Gastrocnemius medialis (tissue), 4 donors: Measurements from ENCODE around the gene DCHS2. TPM values are rescaled to one million over a fixed set of nuclear protein-coding genes. Genes with fewer than 3 reads are reported as not detected.

ENCODE experiments used
- ATAC-seq, 2 donors: fragments of 150-250 bp; one replicate each; pipeline ENCODE4 v1.9.1; 2016
- DNase-seq, 2 donors: peaks; one replicate each; pipeline ENCODE4 v3.0.0-alpha.2; 2019
- H3K27ac ChIP-seq, 4 donors: fragments of 200-600 bp; sonication (generic); 1 replicate in 1 of 4; 2 replicates in 3 of 4; pipeline ENCODE4 v1.5.1; 2016 to 2018; ENCODE audit warnings: mild to moderate bottlenecking in 2 of 4, moderate library complexity in 1 of 4
- H3K27me3 ChIP-seq, 3 donors: fragments of 200-600 bp; sonication (generic) in 2 of 3; 1 replicate in 1 of 3; 2 replicates in 2 of 3; pipeline versions ENCODE4 v1.5.1 to v1.6.0; 2016 to 2019; ENCODE audit warnings: mild to moderate bottlenecking in 1 of 3, moderate library complexity in 1 of 3
- H3K36me3 ChIP-seq, 2 donors: fragments of 200-600 bp; sonication (generic) in 1 of 2; one replicate each; pipeline ENCODE4 v1.5.1; 2017 to 2018
- H3K4me1 ChIP-seq, 2 donors: fragments of 200-600 bp; sonication (generic) in 1 of 2; one replicate each; pipeline ENCODE4 v1.5.1; 2016 to 2017; ENCODE audit warnings: mild to moderate bottlenecking in 2 of 2
- H3K4me3 ChIP-seq, 4 donors: fragments of 200-600 bp; sonication (generic) in 3 of 4; 1 replicate in 1 of 4; 2 replicates in 3 of 4; pipeline ENCODE4 v1.5.1; 2016 to 2019; ENCODE audit warnings: mild to moderate bottlenecking in 2 of 4
- H3K9me3 ChIP-seq, 3 donors: fragments of 200-600 bp; sonication (generic) in 2 of 3; 1 replicate in 1 of 3; 2 replicates in 2 of 3; pipeline ENCODE4 v1.5.1; 2016 to 2019
- CTCF ChIP-seq, 5 experiments: fragments of 450-650 bp in 3 of 5; fragments of 200-600 bp in 2 of 5; sonication (generic) in 2 of 5; IDR thresholded peaks in 4 of 5; conservative IDR thresholded peaks in 1 of 5; 1 replicate in 4 of 5; 2 replicates in 1 of 5; pipeline ENCODE4 v1.5.1; 2016 to 2019; ENCODE audit warnings: antibody characterized with exemption in 5 of 5, mild to moderate bottlenecking in 3 of 5, moderate library complexity in 3 of 5
- POLR2A ChIP-seq, 2 donors: fragments of 450-650 bp; IDR thresholded peaks; one replicate each; pipeline ENCODE4 v1.6.1; 2017; ENCODE audit warnings: antibody characterized with exemption in 2 of 2, mild to moderate bottlenecking in 2 of 2, moderate library complexity in 2 of 2
- in situ Hi-C, 4 donors: fragments of 200-750 bp; cut with MboI; loops; one replicate each; pipeline versions ENCODE4 v1.15.0 to v1.8.0; 2017; ENCODE audit warnings: low sequenced_read_pairs in 4 of 4
- intact Hi-C: fragments of 100-400 bp; cut with DNase I; formaldehyde crosslinking; loops from one replicate; pipeline ENCODE4 v1.15.1; 2023; ENCODE audit warnings: low total_unique reads
- total RNA-seq, 4 donors: library from RNA; depleted of rRNA; stranded (reverse); fragments of >200 nt; gene quantifications; one replicate each; pipeline versions ENCODE4 v1.1.0 to v1.2.3, GENCODE V29; 2016

DCHS2 gene
- total RNA-seq, 4 donors from 2014 or later: under 0.01 to 0.18 (median 0.04) TPM

GRCh38 chr4:154528869-154529268 lies 37.3 kb upstream of the DCHS2 start:
- H3K27me3 ChIP-seq: no peaks in the 10 kb centered on the region
- H3K4me1 ChIP-seq: no peaks in the 10 kb centered on the region
- H3K27ac ChIP-seq: no peak overlapping the region
- DNase-seq: no peak
- in situ Hi-C loops: no loop called here
- no peaks in the 10 kb centered on the region for H3K36me3 ChIP-seq
- no peaks in the 10 kb centered on the region for H3K9me3 ChIP-seq
- ATAC-seq: no peak
- intact Hi-C loops: no loop called here
- H3K4me3 ChIP-seq: no peak overlapping the region
- TF ChIP-seq CTCF (IDR thresholded peaks at IDR 0.05 in 4 of 5, conservative IDR thresholded peaks at IDR 0.05 in 1 of 5) (no peak), POLR2A (IDR thresholded peaks at IDR 0.05) (no peak)

- no peak for ATAC-seq
- H3K9me3 ChIP-seq: no peaks in the 10 kb centered on the region
- no peak for DNase-seq
- no peak for TF ChIP-seq POLR2A (IDR thresholded peaks at IDR 0.05)
- no peak for TF ChIP-seq CTCF (IDR thresholded peaks at IDR 0.05 in 4 of 5, conservative IDR thresholded peaks at IDR 0.05 in 1 of 5)
- H3K4me3 ChIP-seq: no peak overlapping the region
- intact Hi-C loops (no loop called here), in situ Hi-C loops (no loop called here)
- H3K4me1 ChIP-seq: no peaks in the 10 kb centered on the region
- H3K27me3 ChIP-seq: no peaks in the 10 kb centered on the region
- no peaks in the 10 kb centered on the region for H3K36me3 ChIP-seq
- H3K27ac ChIP-seq: no peak overlapping the region
Measured at GRCh38 chr4:154527308-154527707, 35.7 kb upstream of the DCHS2 start.

DNA sequence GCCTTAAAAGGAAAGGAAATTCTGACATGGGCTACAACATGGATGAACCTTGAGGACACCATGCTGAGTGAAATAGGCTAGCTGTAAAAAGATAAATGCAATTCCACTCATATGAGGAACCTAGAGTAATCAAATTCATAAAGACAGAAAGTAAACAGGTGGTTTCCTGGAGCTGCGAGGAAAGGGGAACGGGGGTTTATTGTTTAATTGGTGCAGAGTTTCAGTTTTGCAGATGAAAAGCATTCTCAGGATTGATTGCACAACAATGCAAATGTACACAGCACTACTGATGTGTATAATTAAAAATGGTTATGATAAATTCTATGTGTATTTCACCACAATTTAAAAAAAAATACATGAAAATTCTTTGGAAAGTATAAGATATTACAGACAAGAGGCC lies 34.6 kb upstream of the DCHS2 start:
- TF ChIP-seq POLR2A (IDR thresholded peaks at IDR 0.05) (no peak), CTCF (IDR thresholded peaks at IDR 0.05 in 4 of 5, conservative IDR thresholded peaks at IDR 0.05 in 1 of 5) (no peak)
- H3K9me3 ChIP-seq: no peaks in the 10 kb centered on the region
- no peak overlapping the region for H3K4me3 ChIP-seq
- no peak for ATAC-seq
- no peak overlapping the region for H3K27ac ChIP-seq
- intact Hi-C loops: no loop called here
- no peaks in the 10 kb centered on the region for H3K4me1 ChIP-seq
- no peak for DNase-seq
- H3K27me3 ChIP-seq: no peaks in the 10 kb centered on the region
- in situ Hi-C loops: no loop called here
- H3K36me3 ChIP-seq: no peaks in the 10 kb centered on the region

- intact Hi-C loops (no loop called here), in situ Hi-C loops (no loop called here)
- no peak for ATAC-seq
- TF ChIP-seq POLR2A (IDR thresholded peaks at IDR 0.05) (no peak), CTCF (IDR thresholded peaks at IDR 0.05 in 4 of 5, conservative IDR thresholded peaks at IDR 0.05 in 1 of 5) (no peak)
- H3K4me3 ChIP-seq: no peak overlapping the region
- no peaks in the 10 kb centered on the region for H3K27me3 ChIP-seq
- DNase-seq: no peak
- no peaks in the 10 kb centered on the region for H3K9me3 ChIP-seq
- no peaks in the 10 kb centered on the region for H3K36me3 ChIP-seq
- H3K27ac ChIP-seq: no peak overlapping the region
- H3K4me1 ChIP-seq: no peaks in the 10 kb centered on the region
Measured at GRCh38 chr4:154521607-154522006, 30.0 kb upstream of the DCHS2 start.

GRCh38 chr4:154519214-154519613 lies 27.6 kb upstream of the DCHS2 start:
- DNase-seq (no peak), ATAC-seq (no peak)
- H3K36me3 ChIP-seq: no peaks in the 10 kb centered on the region
- in situ Hi-C loops (no loop called here), intact Hi-C loops (no loop called here)
- H3K9me3 ChIP-seq: no peaks in the 10 kb centered on the region
- no peak overlapping the region for H3K4me3 ChIP-seq
- no peak overlapping the region for H3K27ac ChIP-seq
- H3K27me3 ChIP-seq: no peaks in the 10 kb centered on the region
- no peaks in the 10 kb centered on the region for H3K4me1 ChIP-seq
- TF ChIP-seq POLR2A (IDR thresholded peaks at IDR 0.05) (no peak), CTCF (IDR thresholded peaks at IDR 0.05 in 4 of 5, conservative IDR thresholded peaks at IDR 0.05 in 1 of 5) (no peak)
